ENCODE results near the gene KRTAP4-6.
A peak's percentile ranks its signal among the peaks of the same experiment; 100 is the strongest.
"Not testable (repeated sequence)": the region's sequence is repeated elsewhere in the genome, so short reads cannot be mapped to it uniquely, and the experiment has no call there.

Gene KRTAP4-6

DNA sequence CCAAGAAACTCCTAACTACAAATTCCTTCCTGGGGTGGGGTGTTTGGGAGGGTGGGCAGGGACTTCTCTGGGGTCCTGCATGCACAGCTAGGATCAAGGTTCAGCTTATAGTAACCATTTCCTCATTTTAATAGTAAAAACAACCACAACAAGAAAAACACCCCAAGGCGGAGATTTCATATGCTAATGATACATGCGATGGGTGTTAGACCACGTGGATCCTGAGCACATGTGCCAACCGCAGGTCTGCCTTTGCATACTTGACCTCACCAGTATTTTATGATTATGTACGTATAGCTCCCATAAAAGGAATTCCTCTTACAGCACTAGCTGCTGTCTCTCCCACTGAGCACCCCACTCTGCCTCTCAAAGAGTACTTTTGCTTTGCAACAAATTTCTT is 24.0 kb downstream of the KRTAP4-6 start:
- TF ChIP-seq, protein P1, sequence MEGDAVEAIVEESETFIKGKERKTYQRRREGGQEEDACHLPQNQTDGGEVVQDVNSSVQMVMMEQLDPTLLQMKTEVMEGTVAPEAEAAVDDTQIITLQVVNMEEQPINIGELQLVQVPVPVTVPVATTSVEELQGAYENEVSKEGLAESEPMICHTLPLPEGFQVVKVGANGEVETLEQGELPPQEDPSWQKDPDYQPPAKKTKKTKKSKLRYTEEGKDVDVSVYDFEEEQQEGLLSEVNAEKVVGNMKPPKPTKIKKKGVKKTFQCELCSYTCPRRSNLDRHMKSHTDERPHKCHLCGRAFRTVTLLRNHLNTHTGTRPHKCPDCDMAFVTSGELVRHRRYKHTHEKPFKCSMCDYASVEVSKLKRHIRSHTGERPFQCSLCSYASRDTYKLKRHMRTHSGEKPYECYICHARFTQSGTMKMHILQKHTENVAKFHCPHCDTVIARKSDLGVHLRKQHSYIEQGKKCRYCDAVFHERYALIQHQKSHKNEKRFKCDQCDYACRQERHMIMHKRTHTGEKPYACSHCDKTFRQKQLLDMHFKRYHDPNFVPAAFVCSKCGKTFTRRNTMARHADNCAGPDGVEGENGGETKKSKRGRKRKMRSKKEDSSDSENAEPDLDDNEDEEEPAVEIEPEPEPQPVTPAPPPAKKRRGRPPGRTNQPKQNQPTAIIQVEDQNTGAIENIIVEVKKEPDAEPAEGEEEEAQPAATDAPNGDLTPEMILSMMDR (IDR thresholded peaks at IDR 0.05; ENCODE audit: low read depth, low read length, missing control alignments): no peak
- no peak overlapping the region for H3K4me3 ChIP-seq (replicated peaks; ENCODE audit: low read depth, low read length)
- DNase-seq (ENCODE audit: extremely low read depth, low read depth): no peak

DNA sequence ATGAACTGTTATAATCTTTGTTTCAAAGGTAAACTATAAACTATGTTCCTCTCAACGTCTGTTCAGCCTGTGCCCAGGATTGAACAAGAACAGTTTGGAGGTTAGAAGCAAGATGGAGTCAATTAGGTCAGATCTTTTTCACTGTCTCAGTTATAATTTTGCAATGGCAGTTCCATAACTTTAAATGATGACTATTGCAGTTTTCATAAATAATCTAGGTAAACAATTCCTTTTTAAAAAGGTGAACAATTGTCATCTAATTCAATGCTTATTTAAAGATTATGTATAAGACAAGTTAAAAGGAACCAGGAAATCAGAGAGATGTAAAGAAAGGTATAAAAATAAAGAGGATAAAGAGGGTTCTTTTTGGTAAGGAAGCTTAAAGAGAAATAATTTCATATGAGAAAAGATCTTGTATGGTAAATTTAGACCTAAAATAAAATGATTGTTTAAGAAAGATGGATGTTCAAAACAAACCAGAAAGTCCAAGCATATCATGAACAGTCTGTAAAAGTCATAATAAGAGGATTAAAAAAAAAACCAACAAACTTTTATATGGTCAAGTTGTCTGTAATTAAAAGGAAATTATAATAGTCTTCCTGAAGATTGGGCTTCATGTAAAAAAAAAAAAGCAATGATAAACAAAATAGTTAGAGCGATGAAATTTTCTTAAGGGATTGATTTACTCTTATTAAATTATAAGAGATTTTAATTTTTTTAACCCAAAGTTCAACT is 29.0 kb downstream of the KRTAP4-6 start:
- TF ChIP-seq, protein P1 (IDR thresholded peaks at IDR 0.05; ENCODE audit: low read depth, low read length, missing control alignments): no peak
- DNase-seq (ENCODE audit: extremely low read depth, low read depth): no peak
- H3K4me3 ChIP-seq (replicated peaks; ENCODE audit: low read depth, low read length): no peak overlapping the region

DNA sequence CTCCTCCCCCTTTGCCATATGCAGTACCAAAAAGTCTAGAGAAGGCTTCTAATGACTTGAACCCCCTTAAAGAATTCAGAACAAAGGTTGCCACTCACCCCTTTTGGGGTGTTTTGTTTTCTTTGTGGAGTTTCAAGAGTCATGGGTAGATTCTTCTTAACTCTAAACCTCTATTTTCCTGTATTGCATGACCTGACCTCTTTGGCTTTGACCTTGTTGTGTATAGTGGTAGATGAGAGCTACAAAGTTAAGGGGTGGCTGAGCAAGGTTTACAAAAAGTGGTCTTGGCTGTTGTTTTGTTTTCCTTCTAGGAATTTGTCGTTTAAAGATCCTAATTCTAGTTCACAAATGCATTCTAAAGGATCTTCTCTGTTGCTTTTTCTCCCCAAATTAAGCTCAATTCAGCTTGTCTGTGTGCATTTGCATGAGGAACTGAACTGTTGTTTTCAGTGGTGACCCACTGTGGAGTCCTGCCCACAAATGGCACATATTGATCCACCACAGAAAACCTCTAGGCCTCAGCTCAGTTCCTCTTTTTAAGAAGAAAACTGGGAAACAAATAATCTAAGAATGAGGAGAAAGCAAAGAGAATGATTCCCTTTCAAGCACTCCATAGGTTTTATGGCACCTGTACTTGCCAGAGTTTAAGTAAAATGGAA is 31.5 kb downstream of the KRTAP4-6 start:
- H3K4me3 ChIP-seq (replicated peaks; ENCODE audit: low read depth, low read length); DNase-seq (ENCODE audit: extremely low read depth, low read depth): not testable (repeated sequence)

DNA sequence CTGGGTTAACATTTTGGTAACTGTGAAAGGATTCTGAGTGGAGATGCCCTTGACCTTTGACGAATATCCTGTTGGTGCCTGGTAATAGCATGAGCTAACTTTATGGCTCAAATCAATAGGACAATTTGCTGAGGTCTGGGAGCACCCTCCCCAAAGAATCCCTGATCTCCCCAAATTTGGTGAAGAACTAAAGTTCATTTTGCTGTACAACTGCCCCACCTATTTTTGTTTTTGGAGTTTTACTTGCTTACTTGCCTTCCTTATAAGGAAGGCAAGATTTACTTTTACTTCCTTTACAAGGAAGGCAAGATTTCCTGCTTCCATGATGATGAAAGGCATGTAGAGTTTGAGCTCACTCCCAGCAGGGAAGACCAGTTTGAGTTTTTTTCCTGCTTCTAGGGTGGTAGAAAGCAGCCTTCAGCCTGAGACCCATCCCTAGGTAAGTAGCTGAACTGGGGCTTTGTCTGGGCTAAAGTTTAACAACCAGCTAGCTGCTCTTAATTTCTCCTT is 32.3 kb downstream of the KRTAP4-6 start:
- TF ChIP-seq, protein P1 (IDR thresholded peaks at IDR 0.05; ENCODE audit: low read depth, low read length, missing control alignments): no peak
- no peak for DNase-seq (ENCODE audit: extremely low read depth, low read depth)
- no peak overlapping the region for H3K4me3 ChIP-seq (replicated peaks; ENCODE audit: low read depth, low read length)

DNA sequence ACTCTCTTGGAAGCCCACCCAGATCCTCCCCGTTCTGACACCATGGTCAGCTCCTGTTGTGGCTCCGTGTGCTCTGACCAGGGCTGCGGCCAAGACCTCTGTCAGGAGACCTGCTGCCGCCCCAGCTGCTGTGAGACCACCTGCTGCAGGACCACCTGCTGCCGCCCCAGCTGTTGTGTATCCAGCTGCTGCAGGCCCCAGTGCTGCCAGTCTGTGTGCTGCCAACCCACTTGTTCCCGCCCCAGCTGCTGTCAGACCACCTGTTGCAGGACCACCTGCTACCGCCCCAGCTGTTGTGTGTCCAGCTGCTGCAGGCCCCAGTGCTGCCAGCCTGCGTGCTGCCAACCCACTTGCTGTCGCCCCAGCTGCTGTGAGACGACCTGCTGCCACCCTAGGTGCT is 35.0 kb downstream of the KRTAP4-6 start, which contains the start of gene KRTAP4-9:
TSS of gene KRTAP4-9 (plus strand) at position 43 of the 400 bp plus-strand sequence. CDS start at position 43, 0 bp downstream.
- not testable (repeated sequence) for H3K4me3 ChIP-seq (replicated peaks; ENCODE audit: low read depth, low read length); DNase-seq (ENCODE audit: extremely low read depth, low read depth)

DNA sequence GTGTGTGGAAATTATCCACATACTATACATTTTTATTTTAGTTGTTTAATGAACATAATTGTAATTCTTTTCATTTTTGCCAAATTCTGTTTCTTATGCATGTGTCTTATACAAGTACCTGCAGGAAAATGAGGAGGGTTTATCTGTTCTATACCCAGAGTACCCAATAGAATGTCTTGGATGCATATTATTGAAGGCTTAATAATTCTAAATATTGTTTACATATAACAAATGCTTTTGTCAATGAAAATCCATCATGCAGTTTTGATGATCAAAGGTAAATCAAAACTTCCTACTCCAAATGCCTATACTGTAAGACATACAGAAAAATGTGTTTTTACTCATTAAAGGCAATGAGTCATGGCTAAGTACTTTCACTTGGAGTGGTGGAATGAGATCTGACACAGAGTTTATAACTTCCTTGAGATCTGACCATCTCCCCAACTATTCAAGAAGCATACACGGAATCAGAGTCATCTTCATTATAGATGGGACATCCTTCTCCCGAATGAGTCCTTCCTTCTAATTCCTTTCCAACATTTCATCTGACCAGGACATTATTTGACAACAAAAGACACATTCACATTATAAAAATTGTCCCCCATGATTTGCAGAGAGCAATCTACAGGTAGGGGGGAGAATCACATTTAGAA is 35.8 kb downstream of the KRTAP4-6 start:
- not testable (repeated sequence) for DNase-seq (ENCODE audit: extremely low read depth, low read depth); H3K4me3 ChIP-seq (replicated peaks; ENCODE audit: low read depth, low read length)

DNA sequence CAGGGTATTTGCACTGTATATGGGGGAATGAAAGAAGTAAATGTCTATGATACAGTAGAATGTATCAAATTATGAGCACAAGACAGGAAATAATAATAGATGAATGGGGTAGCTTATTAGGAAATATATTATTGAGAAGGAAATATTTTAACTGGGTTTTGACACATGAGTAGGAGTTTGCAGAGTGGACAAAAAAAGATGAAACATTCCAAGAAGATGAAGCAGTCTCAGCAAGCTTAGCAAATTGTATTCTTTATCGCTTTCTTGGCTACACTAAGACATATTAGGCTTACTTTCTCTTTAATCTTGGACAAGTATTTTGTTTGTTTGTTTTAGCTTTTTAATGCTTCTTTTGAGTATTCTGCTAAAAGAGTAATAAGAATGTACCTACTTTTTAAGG is 36.4 kb downstream of the KRTAP4-6 start:
- DNase-seq (ENCODE audit: extremely low read depth, low read depth): no peak
- no peak overlapping the region for H3K4me3 ChIP-seq (replicated peaks; ENCODE audit: low read depth, low read length)
- TF ChIP-seq, protein P1 (IDR thresholded peaks at IDR 0.05; ENCODE audit: low read depth, low read length, missing control alignments): no peak

DNA sequence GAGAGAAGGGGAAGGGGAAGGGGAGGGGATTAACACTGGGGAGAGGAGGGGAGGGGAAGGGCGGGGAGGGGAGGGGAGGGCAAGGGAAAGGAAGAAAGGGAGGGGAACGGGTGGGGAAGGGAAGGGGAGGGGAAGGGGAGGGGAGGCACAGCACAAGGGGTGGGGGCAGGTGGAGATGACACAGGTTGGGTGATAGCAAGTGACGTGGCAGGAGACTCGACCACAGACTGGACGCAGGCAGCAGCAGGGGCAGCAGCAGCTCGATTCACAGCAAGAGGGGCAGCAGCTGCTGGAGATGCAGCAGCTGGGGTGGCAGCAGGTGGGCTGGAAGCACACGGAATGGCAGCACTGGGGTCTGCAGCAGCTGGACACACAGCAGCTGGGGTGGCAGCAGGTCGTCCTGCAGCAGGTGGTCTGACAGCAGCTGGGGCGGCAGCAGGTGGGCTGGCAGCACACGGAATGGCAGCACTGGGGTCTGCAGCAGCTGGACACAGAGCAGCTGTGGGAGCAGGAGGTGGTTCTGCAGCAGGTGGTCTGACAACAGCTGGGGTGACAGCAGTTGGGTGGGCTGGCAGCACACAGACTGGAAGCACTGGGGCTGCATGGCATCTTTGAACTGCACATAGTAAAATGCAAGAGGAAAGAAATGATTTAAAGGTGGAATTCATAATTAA is 38.6 kb downstream of the KRTAP4-6 start, which contains the start of gene KRTAP4-16:
TSS of gene KRTAP4-16 (minus strand) at position 624 of the 674 bp plus-strand sequence. CDS start at position 624, 0 bp downstream.
- DNase-seq (ENCODE audit: extremely low read depth, low read depth): no peak
- H3K4me3 ChIP-seq (replicated peaks; ENCODE audit: low read depth, low read length): no peak within 1 kb of the TSS
- TF ChIP-seq, protein P1 (IDR thresholded peaks at IDR 0.05; ENCODE audit: low read depth, low read length, missing control alignments): no peak

DNA sequence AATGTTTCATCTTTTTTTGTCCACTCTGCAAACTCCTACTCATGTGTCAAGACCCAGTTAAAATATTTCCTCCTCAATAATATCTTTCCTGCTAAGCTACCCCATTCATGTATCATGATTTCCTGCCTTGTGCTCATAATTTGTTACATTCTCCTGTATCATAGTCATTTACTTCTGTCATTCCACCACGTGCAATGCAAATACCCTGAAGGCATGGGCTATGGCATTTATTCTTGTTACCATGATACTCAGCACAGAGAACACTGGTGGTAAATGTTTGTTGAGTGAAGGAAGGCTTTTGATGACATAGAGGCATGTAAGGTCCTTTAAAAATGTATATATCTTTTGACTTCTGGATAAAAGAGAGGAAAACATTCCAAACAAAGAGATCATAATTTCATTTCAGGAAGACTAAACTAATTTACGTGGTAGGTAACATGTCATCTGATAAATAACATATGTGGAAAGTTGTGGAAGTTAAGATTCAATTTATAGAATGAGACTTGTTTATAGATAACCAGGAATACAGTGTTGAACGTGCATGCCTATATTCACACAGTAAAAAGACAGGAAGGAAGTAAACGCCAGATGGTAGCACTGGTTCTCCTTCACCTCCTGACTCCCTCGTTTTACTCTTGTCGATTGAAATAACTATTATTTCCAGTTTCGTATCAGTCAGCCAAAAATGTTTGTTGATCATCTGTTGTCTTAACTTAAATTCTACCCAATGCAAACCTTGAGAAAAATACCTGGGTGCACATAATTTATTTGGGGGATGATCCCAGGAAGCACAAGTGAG is 40.5 kb downstream of the KRTAP4-6 start:
- DNase-seq (ENCODE audit: extremely low read depth, low read depth): peak; percentile 95
- not testable (repeated sequence) for H3K4me3 ChIP-seq (replicated peaks; ENCODE audit: low read depth, low read length)
